Fibroblast of lung (primary cell): ENCODE data around the gene KLHL15.

Experiments
- EZH2 ChIP-seq: IDR thresholded peaks from 2 replicates; pipeline ENCODE4 v1.5.1; 2012; ENCODE audit warnings: low read length, control low read depth, mild to moderate bottlenecking; ENCODE audit errors: missing control alignments
- TF ChIP-seq, protein P1 (sequence below), 2 donors: IDR thresholded peaks in 1 of 2; conservative IDR thresholded peaks in 1 of 2; 1 replicate in 1 of 2; 2 replicates in 1 of 2; pipeline ENCODE4 v1.5.1; 2011 to 2012; ENCODE audit warnings: low read length in 2 of 2, control low read depth in 1 of 2, inconsistent platforms in 1 of 2, low read depth in 1 of 2, mild to moderate bottlenecking in 1 of 2

DNA sequence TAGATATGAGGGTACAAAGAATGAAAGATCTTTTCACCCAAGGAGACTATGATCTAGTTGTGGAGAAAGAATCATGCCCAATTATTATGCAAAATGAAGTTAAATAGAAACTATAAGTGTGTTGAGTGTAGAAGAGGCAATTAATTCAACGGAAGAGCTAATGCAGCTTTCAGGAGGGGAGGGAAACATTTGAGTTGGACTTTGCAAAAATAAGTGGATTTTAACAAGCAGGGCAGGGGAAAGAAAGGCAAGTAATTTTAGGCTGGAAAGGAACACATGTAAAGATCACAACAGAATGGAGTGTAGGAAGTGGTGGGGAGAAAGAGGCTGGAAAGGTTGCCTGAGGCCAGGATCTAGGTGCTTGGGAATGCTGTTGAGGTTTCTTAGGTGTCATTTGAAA lies 44.1 kb downstream of the KLHL15 start:
- no peak for TF ChIP-seq EZH2
- TF ChIP-seq, protein P1, sequence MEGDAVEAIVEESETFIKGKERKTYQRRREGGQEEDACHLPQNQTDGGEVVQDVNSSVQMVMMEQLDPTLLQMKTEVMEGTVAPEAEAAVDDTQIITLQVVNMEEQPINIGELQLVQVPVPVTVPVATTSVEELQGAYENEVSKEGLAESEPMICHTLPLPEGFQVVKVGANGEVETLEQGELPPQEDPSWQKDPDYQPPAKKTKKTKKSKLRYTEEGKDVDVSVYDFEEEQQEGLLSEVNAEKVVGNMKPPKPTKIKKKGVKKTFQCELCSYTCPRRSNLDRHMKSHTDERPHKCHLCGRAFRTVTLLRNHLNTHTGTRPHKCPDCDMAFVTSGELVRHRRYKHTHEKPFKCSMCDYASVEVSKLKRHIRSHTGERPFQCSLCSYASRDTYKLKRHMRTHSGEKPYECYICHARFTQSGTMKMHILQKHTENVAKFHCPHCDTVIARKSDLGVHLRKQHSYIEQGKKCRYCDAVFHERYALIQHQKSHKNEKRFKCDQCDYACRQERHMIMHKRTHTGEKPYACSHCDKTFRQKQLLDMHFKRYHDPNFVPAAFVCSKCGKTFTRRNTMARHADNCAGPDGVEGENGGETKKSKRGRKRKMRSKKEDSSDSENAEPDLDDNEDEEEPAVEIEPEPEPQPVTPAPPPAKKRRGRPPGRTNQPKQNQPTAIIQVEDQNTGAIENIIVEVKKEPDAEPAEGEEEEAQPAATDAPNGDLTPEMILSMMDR (conservative IDR thresholded peaks at IDR 0.05 in 1 of 2, IDR thresholded peaks at IDR 0.05 in 1 of 2; ENCODE audit: low read depth in 1 of 2, low read length in 2 of 2), result no peak
